AG04449 (cell line): ENCODE measurements around the gene ASTN2.

Experiments
- CTCF ChIA-PET: fragments of 350-600 bp; formaldehyde crosslinking; extraction: SDS; loops from one replicate; lab custom pipeline; 2021; ENCODE audit warnings: antibody characterized with exemption; lab: Yijun Ruan, JAX
- POLR2A ChIA-PET: fragments of 400-600, 350-600 bp; formaldehyde crosslinking; extraction: SDS; loops from one replicate; lab custom pipeline; 2020; ENCODE audit warnings: antibody characterized with exemption, inconsistent platforms; lab: Yijun Ruan, JAX
- DNase-seq: peaks from one replicate; pipeline ENCODE4 v3.0.0-alpha.2; 2010; ENCODE audit warnings: low read depth, low spot score
- H3K4me3 ChIP-seq: 2 replicates; pipeline ENCODE4 v1.5.1; 2011; ENCODE audit warnings: low read depth, mild to moderate bottlenecking, control low read depth, low read length
- CTCF ChIP-seq: IDR thresholded peaks from one replicate; pipeline ENCODE4 v1.5.1; 2011; ENCODE audit warnings: mild to moderate bottlenecking, moderate library complexity, low read length, control low read depth, inconsistent platforms; ENCODE audit not compliant: insufficient read depth; ENCODE audit errors: missing control alignments

Gene ASTN2

GRCh38 chr9:117170567-117170966, 244.3 kb downstream of the ASTN2 start:
- POLR2A ChIA-PET = no interaction called here
- TF ChIP-seq CTCF = no peak
- no peak for DNase-seq
- H3K4me3 ChIP-seq = no peak overlapping the region
- CTCF ChIA-PET = no interaction called here

- CTCF ChIA-PET = interaction anchor here (0.7 to 1.1 kb wide), 2 partner anchors 8 to 10 kb away, joined by 3 read pairs; no protein-coding TSS in a partner anchor
- no peak for TF ChIP-seq CTCF
- H3K4me3 ChIP-seq = no peak overlapping the region
- POLR2A ChIA-PET = no interaction called here
- no peak for DNase-seq
Measured at GRCh38 chr9:117169089-117169621, 245.7 kb downstream of the ASTN2 start.

- no peak for TF ChIP-seq CTCF
- POLR2A ChIA-PET = no interaction called here
- CTCF ChIA-PET = interaction anchor here (1.1 kb wide), 1 partner anchor 427 kb away, joined by 3 read pairs; no protein-coding TSS in a partner anchor
- DNase-seq = no peak
- H3K4me3 ChIP-seq = no peak overlapping the region
Measured at GRCh38 chr9:117164512-117164911, 250.3 kb downstream of the ASTN2 start.

- peak; percentile 21 for TF ChIP-seq CTCF
- no peak for DNase-seq
- ChIA-PET POLR2A (no interaction called here), CTCF (interaction anchor here (0.9 to 1.6 kb wide), 3 partner anchors 9 to 252 kb away, joined by 3 read pairs; no protein-coding TSS in a partner anchor)
- no peak overlapping the region for H3K4me3 ChIP-seq
Measured at GRCh38 chr9:117160254-117160653, 254.6 kb downstream of the ASTN2 start.

GRCh38 chr9:117156771-117157535, 257.9 kb downstream of the ASTN2 start:
- no peak for DNase-seq
- ChIA-PET CTCF (no interaction called here), POLR2A (interaction anchor here (0.8 kb wide), 1 partner anchor 32 kb away, joined by 3 read pairs; no protein-coding TSS in a partner anchor)
- no peak overlapping the region for H3K4me3 ChIP-seq
- TF ChIP-seq CTCF = no peak

- TF ChIP-seq CTCF = no peak
- DNase-seq = no peak
- ChIA-PET POLR2A (no interaction called here), CTCF (no interaction called here)
- no peak overlapping the region for H3K4me3 ChIP-seq
Measured at GRCh38 chr9:117156144-117156688, 258.6 kb downstream of the ASTN2 start.
